HPDE6-E6E7 (cell line): ENCODE measurements around the gene SRSF3.
"Not testable (repeated sequence)": the region's sequence is repeated elsewhere in the genome, so short reads cannot be mapped to it uniquely, and the experiment has no call there.

Experiments used
- DNase-seq: peaks from one replicate; pipeline ENCODE4 v3.0.0; 2011; ENCODE audit warnings: missing footprints; ENCODE audit errors: extremely low spot score

SRSF3 gene

GRCh38 chr6:36574679-36575078 is 19.5 kb upstream of the SRSF3 start:
- DNase-seq = no peak

- no peak for DNase-seq
These were observed 17.6 kb upstream of the SRSF3 start for GRCh38 chr6:36576578-36576977.

- peak; percentile 78 for DNase-seq
These were observed 16.9 kb upstream of the SRSF3 start for GRCh38 chr6:36577301-36577700.

- DNase-seq = no peak
These were observed 16.1 kb upstream of the SRSF3 start for GRCh38 chr6:36578030-36578429.

GRCh38 chr6:36578431-36578830 is 15.7 kb upstream of the SRSF3 start:
- DNase-seq = no peak

- DNase-seq = no peak
These were observed 14.0 kb upstream of the SRSF3 start for GRCh38 chr6:36580184-36580526.

GRCh38 chr6:36581716-36582115 is 12.4 kb upstream of the SRSF3 start:
- no peak for DNase-seq

- no peak for DNase-seq
These were observed 7.6 kb upstream of the SRSF3 start for GRCh38 chr6:36586606-36587005.

- not testable (repeated sequence) for DNase-seq
These were observed 5.1 kb upstream of the SRSF3 start for GRCh38 chr6:36589025-36589400.

- DNase-seq = peak; percentile 86
These were observed 3.9 kb upstream of the SRSF3 start for GRCh38 chr6:36590237-36590636.

GRCh38 chr6:36592221-36592655 is 1.9 kb upstream of the SRSF3 start:
- no peak for DNase-seq

GRCh38 chr6:36593569-36594028 is 563 bp upstream of the SRSF3 start:
- no peak for DNase-seq

- DNase-seq = no peak
These were observed 868 bp downstream of the SRSF3 start for GRCh38 chr6:36594816-36595643.

- no peak for DNase-seq
These were observed 2.2 kb downstream of the SRSF3 start for GRCh38 chr6:36596356-36596755.

- no peak for DNase-seq
These were observed 3.6 kb downstream of the SRSF3 start for GRCh38 chr6:36597775-36598174.

GRCh38 chr6:36598326-36598725 is 4.2 kb downstream of the SRSF3 start:
- DNase-seq = no peak

GRCh38 chr6:36598739-36599318 is 4.7 kb downstream of the SRSF3 start:
- DNase-seq = no peak

GRCh38 chr6:36599791-36600209 is 5.6 kb downstream of the SRSF3 start:
- no peak for DNase-seq

- DNase-seq = no peak
These were observed 6.5 kb downstream of the SRSF3 start for GRCh38 chr6:36600564-36601146.

GRCh38 chr6:36601818-36602217 is 7.7 kb downstream of the SRSF3 start:
- DNase-seq = not testable (repeated sequence)

- no peak for DNase-seq
These were observed 9.3 kb downstream of the SRSF3 start for GRCh38 chr6:36603222-36604089.
